NCI-H2196 treated with DMSO at 0.1 percent for 48 hours (cell line): Measurements from ENCODE around the gene ESPN.

Experiments
- DNase-seq: peaks from one replicate; lab custom pipeline; 2025; ENCODE audit not compliant: unreplicated experiment; lab: John Stamatoyannopoulos, UW

The ESPN gene

DNA sequence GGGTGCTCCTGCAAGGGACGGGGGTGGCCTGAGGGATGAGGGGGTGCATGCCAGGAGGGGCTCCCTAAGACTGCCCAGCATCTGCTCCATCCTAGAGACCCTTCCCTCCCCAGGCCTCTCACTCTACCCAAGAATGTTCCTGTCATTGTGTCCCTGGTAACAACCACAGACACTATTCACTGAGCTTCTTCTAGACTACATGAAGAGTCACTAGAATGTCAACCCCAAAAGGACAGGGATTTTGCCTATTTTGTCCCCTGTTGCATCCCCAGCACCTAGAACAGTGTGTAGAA, 38.5 kb downstream of the ESPN start:
- DNase-seq, result no peak

DNA sequence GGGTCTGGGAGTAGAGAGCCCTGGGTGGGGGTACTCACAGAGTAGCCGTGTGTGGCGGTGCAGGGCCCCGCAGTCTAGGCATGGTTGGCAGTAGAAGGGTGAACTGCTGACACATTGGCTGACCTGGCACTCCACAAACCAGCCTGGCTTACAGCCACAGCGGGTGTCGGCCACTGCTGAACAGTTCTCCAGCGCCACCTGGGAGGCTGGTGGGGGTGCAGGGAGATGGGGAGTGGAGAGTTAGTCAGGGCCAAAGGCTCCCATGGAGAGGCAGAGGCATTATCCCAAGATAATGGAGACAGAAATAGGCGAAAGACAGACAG, 39.9 kb downstream of the ESPN start:
- peak; percentile 63 for DNase-seq

DNA sequence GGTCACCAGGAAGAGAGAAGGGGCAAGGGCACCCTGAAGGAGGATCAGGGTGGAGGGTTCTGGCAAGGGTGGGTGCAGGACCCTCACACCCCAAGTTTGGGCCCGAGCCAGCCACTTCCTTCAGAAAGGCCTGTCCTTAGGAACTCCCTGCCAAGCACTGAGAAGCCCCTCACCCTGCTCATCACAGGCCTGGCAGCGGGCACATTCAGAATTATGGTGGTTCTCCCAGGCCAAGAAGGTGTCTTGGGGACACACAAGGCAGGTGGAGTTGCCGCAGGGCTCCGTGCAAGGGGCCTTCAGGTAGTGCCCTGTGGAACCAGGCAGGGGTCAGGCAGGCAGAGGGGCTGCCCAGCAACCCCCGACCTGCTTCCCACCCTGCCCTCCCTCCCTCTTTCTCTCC, 40.3 kb downstream of the ESPN start:
- no peak for DNase-seq

DNA sequence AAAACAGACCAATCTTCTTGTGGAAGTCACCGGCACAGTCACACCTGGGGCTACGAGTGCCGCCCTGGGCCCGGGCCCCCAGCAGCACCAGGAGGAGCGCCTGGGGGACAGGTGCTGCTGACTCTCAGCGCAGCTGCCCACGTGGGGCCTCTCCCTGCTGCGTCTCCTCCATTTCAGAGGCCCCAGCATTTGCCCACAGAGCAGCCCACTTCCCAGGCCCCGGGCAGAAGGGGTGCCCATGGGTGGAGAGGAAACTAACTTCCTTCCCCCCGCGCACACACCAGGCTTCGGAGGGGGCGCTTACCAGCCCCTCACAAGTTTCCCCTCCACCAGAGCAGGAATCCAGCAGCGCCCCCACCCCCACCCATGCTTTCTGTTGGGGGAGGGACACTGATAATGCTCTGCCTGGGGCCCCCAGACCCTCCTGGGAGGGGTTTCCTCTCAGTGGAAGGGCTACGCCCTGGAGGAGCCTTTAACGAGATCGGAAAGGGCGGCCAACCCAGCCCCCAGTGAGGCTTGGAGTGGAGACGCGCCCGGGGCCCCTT, 41.0 kb downstream of the ESPN start:
- no peak for DNase-seq

DNA sequence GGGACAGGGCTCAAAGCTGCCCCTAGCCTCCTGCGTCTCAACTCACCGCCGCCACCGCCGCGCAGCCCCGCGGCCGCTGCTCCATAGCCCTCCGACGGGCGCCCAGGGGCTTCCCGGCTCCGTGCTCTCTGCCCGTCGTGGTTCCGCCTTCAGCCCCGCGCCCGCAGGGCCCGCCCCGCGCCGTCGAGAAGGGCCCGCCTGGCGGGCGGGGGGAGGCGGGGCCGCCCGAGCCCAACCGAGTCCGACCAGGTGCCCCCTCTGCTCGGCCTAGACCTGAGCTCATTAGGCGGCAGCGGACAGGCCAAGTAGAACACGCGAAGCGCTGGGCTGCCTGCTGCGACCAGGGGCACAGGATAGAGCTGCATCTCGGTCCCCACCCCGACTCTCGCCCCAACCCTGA, 41.4 kb downstream of the ESPN start, which contains the start of gene TNFRSF25:
Gene TNFRSF25 (minus strand): TSS at position 151 of the 400 bp plus-strand sequence. CDS start 66 bp downstream, at position 85.
- no peak for DNase-seq

DNA sequence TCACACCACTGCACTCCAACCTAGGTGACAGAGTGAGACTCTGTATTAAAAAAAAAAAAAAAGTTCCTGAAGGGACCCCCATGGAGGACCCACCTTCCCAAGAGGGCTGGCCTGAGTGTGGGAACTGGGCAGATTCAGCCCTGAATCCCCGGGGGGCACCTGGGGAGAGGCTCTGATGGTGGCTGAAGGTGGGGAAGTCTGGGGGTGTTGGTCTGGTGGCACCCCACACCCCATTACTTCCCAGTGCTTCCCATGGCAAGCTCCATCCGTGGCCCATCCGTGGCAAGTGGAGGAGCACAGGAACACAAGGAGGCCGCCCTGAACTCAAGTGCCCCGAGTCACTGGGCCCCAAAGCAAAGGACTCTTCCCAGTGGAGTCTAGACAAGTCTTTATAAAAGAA, 42.2 kb downstream of the ESPN start:
- DNase-seq, result no peak

DNA sequence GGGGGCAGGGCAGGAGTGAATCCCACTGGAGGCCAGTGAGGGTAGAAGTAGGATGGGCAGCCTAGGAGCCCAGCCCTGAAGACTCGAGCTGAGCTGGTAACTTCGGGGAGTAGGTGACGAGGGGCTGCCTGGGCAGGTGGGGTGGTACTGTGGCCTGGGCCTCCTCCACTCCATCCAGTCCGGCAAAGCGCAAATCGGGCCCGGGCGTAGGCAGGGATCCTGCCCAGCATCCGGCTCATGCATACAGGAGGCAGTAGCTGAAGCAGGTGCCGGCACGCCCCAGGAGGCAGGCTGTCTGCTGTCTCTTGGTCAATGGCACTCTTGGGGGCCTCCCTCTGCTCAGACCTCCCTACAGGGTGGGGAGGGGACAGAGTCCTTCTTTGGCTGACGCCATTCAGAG, 42.6 kb downstream of the ESPN start:
- no peak for DNase-seq

DNA sequence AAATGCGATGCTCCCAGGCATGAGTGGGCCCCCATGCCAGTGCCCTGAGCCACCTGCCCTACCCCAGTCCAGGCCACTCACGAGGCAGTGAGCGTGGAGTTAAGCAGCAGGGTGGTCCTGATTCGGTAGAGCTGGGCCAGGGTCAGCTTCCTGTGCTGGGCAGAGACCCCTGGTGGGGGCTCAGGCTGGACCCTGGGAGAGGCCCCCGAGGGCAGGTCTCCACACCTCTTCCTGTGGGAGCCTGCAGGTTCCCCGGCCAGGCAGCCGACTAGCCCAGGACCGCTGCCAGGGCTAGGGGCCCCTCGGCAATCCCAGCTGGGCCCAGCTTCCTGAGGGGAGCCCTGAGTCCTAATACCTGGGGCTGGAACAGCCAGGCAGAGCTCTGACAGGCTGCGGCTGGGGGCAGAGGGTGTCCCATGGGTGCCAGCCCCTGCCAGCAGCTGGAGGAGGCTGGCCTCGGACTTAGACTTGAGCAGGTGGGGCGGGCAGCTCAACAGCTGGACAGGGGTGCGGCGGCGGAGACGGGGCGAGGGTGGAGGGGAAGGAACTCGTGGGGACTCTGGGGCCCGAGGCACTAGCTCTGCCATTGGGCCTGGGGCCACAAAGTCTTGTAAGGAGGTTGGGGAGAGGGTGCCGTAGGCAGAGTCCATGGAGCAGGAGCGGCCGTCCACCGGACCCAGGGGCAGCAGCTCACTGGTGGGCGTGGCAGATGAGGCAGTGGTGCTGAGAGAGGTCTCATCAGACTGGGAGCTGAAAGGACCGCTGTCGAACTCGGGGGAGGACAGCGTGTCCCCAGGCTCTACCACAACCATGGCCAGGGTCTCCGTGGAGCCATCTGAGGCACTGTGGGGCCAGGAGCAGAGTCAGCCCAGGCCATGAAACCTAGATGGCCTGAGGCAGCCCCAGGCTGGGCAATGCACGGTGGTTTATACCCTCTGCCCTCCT, 43.4 kb downstream of the ESPN start:
- no peak for DNase-seq

DNA sequence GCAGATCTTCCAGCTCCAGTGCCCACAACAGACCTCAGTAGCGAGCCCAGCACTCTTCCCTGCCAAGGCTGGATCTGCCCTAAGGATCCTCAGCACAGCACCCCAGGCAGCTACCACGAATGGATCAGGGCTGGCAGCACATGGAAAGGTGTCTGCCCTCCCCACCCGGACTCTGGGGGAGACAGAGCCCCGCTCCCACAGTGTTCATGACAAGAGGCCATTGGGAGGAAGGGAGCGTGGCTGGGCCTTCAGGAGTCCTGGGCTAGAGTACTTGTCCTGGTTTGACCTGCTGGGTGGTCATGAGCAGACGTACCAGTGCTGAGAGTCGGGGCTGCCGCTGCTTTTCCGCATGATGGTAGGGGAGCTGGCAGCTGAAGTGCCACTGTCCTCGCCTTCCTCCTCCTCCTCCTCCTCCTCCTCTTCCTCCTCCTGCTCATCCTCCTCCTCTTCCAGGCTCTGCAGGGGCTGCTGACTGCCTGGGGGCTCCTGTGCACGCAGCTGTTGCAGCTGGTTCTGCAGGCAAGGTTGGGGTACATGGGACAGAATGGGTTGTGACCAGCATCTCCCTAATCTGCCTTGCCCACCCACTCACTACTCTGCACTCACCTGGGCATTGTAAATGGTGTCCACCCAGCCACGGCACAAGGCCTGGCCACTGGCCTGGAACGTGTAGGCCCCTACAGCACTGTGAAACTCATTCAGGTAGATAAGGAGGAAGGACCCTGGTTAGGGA, 44.3 kb downstream of the ESPN start:
- DNase-seq, result no peak

DNA sequence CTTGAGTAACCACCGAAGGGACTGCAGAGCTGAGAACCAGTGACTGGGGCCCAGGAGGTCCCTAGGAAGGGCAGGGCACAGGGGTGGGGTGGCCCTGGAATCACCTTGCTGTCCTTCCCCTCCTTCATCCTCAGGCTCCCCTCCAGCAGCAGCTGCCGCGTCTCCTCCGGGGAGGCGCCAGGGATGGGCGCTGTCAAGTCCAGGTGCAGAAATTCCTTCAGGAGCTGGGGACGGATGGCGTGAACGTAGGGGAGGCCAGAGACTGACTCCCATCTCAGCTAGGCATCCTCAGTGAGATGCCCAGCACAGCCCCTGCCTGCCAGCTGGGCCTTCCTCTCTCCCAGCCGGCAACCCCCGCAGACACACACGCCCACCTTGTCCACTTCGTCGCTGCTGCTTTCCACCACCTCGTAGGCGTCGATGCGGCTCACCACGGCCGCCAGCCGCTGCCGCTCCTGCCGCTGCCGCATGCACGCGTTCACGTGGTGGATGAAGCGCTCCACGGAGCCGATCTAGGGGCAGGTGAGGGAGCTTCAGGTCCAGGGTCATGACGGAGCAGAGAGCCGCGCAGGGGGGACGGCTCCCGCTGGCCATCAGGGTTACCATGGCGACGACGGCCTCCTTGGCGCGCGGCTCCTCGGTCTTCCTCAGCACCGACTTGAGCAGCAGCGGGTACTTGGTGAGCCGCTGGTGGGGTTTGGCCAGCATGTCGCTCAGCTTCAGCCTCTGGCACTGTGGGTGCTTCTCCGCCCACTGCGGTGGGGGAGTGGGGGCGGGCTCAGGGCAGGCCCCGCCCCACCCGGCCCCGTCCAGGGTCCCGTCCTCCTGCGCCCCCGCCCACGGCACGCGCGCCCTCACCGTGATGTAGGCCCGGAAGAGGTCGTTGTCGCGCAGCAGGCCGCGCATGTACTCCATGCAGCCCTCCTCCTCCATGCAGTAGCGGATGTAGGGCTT, 45.8 kb downstream of the ESPN start:
- no peak for DNase-seq

DNA sequence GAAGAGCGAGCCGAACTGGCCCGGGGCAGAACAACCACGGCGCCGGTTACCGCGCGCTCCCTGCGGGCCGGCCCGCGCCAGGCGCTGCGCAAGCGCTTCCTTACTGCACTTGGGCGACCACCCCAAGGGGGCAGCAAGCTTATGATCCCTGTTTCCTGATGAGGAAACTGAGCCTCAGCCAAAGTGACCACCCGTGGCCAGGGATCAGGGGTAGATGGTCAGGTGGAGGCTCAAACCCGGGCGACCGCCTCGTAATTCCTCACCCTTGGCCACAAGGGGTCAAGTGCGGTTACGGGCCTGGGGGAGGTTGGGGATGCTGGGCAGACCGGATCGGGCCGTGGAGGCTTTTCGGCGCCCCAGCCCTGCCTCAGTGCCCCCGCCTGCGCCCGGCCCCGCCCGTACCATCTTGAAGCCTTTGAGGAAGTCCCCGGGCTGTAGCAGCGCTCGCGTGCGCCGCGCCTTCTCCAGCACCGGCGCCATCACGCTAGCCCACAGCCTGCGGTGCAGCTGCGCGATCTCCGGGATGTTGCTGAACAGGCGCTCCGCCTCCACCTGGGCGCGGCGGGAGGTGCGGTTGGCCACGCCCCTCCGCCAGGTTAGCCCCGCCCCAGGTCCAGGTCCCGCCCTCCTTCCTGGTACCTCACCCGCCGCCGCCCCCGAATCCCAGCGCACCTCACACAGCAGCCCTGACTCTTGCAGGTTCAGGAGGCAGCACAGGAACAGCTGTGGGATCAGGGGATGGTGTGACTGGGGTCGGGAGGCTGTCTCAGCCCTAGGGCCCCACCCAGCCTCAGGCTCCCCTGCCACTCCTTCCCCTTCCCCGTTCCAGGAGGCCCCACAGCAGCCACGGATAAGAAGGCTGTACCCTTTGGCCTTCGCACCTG, 46.8 kb downstream of the ESPN start:
- DNase-seq, result no peak

DNA sequence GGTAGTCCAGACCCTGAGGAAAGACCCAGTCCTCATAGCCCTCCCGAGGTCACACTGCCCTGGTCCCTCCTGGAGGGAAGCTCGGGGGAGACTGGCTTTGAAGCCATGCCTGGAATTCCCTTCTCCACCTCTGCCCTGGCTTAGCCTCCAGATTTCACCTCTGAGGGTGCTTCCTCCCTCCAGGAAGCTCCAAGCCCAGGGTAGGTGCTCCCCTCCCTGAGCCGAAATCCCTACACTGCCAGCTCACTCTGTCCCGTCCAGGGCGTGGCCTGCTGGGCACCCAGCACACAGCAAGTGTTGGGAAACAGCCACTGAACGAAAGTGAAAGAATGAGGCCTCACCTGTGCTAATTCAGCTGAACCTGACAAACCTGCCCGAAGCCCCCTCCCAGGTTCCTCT, 47.4 kb downstream of the ESPN start:
- DNase-seq, result no peak

DNA sequence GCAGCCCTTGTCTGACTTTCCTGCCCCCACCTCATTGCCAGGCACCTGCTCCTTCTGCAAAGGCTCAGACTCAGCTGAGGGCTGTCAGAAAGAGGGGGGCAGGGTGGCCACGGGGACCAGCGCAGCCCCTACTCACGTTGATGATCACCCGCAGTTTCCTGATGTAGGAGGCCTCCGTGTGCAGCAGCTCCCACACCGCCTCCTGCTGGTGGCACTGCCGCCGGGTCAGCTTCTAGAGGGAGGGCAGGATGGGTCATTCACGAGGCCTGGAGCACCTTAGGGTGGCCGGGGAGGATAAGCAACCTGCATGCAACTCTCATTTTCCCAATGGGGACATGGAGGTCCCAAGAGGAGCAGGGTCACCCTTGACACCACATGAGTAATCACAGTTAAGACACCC, 47.8 kb downstream of the ESPN start:
- DNase-seq, result no peak

DNA sequence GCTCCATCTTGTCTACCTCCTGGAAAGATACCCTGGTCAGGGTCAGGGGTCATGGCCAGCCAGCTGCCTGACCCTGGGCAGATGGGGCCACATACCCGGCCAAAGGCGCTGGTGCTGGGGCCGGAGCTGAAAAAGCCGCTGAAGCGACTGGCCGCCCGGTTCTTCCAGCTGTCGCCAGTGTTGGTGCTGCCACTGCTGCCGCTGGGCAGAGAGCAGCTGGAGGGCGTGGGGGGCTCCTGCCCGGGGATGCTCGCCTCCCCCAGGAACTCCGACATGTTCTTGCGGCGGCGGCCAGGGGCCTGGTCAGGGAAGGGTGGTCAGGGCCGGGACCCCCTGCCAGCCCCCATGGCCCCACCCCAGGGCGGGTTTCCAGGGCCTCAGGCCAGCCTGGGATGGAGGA, 48.6 kb downstream of the ESPN start:
- DNase-seq, result no peak

DNA sequence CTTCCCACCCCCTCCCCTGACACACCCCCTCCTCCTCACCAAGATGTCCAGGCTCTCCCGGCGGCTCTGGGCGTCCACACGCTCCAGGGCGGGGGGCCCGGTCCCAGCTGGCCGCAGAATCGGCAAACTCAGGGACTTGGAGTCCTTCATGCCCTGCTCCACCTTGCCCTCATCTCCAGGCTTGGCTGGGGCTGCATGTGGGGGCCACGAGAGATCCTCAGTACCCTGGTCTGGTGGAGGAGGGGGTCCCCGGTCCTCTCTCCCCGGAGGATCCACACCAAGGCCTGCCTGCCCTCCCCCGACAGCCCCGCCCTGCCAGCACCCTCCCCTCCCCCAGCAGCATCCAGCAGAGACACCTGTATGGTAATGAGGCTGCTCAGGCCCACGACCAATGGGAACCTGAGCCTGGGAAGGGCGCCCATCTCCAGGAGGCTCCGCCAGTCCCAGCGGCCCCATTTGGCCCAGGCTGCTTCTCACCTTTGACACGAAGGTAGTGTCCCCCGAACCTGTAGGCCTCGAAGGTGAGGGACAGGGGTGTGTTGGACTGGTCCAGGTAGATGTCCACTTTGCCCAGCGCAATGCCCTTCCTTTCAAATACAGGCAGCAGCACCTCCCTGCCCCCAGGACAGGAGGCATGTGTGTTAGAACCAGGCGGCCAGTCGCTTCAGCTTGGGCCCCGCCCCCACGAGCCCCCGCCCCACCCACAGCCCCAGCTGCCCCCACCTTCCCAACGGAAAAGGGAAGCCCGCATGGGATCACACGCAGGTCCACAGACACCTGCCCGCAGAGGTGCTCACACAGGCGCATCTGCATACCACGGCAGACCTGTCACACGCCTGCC, 49.6 kb downstream of the ESPN start:
- DNase-seq, result peak; percentile 82

DNA sequence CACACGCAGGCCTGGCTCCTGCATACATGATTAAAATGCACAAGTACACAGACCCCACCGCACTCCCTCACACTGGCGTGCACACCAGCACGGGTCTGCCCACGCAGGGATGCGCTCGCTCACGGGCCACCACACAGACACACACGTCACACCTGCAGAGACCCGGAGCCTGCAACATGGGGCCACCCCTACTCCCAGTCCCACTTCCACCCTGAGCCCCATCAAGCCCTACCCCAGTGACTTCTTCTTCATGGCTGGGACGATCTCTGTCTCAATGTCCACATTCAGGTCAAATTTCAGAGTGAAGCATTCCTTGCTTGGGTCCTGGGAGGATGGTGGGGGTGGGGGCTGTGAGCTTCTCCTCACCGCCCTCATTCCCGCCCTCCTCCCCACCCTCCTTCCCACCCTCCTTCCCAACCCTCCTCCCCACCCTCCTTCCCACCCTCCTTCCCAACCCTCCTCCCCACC, 50.3 kb downstream of the ESPN start:
- DNase-seq, result no peak

DNA sequence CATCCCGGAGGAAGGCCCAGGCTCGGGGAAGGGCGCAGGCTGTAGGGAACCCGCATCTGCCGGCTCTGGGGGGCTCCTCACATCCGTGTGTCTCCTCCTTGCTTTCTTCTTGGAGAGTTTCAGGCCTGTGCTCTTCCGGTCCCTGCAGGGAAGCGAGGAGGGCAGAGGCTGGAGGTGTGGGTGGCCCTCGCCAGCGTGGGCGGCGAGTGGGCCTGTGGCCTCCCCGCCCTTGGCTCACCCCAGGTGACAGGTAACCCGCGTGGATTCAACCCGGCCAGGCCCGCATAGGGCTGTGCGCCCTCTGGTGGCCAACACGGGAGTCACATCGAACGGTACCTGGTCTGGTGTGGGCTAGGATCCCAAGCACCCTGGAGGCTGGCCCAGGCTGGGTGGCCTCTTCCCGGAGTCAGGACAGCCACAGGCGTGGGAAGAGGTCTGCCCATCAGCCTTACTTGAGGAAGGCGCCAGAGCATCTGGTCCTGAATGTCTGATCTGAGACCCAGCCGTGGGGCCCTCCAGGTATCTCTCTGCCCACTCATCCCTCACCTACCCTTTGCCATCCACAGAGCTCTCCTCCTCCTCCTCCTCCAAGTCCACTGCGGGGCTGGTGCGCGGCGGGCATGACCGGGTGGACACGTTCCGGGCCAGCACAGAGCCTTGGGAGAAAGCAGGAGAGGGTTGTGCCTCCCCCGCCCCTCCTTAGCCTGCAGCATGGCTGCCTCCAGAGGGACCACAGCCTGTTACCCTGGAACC, 51.0 kb downstream of the ESPN start:
- no peak for DNase-seq

DNA sequence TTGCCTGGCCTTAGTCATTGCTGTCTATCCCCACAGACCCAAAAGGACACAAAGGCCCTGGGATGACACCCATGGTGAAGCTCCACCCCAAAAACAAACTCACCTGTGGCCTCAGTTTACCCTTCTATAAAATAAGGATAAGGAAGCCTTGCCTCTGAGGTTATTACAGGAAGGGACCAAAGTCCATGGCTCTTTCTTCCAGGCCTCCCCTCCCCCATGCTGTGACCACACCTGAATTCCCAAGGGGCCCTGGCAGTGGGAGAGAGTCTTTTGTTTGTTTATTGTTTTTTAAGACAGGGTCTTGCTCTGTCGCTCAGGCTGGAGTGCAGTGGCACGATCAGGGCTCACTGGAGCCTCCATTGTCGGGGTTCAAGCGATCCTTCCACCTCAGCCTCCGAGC, 51.9 kb downstream of the ESPN start:
- DNase-seq, result no peak
